GM10847 (cell line): ENCODE data around the gene WDR35.

Experiments used
- POLR2A ChIP-seq: IDR thresholded peaks from 2 replicates; pipeline ENCODE4 v1.6.1; 2011; ENCODE audit not compliant: insufficient read length; ENCODE audit errors: extremely low read depth

Gene WDR35

DNA sequence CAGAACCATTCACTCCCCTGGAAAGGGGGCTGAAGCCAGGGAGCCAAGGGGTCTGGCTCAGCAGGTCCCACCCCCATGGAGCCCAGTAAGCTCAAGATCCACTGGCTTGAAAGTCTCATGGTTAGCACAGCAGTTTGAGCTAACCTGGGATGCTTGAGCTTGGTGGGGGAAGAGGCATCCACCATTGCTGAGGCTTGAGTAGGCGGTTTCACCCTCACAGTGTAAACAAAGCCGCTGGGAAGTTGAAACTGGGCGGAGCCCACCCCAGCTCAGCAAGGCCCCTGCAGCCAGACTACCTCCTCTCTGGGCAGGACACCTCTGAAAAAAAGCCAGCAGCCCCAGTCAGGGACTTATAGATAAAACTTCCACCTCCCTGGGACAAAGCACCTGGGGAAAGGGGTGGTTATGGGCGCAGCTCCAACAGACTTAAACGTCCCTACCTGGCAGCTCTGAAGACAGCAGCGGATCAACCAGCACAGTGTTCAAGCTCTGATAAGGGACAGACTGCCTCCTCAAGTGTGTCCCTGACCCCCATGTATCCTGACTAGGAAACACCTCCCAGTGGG lies 73.4 kb downstream of the WDR35 start:
- TF ChIP-seq POLR2A = no peak

DNA sequence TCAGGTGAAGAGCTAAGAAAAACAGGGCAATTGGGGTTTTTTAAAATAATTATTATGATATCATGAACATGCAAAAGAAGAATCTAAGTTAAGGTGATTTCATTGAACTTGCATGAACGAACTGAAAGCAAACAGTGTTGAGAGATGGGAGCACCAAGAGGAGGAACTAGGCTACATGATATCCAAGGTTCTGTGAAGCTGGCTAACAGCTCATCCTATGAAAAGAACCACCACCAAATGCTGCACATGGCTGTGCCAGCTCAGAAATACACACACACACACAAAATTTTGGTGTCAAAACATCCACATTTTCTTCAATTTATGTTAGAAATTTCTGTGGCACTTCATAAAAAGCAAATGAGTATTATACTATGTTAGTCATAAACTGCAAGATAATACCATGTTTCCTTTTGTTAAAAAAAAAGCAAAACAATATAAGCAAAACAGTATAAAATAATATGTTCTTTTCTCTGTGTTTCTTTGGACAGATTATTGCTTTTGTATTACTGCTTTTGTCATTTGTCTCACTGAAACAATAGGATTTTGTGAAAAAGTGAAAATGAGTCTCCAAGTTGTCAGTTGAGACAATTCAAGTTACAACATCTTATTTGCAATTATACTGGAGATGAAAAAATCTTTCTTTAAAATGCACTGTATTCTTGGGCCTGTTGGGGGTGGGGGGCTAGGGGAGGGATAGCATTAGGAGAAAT lies 75.5 kb downstream of the WDR35 start:
- no peak for TF ChIP-seq POLR2A

- TF ChIP-seq POLR2A = no peak
Observed at GRCh38 chr2:19911808-19912509, 77.9 kb downstream of the WDR35 start.

GRCh38 chr2:19902216-19902740 lies 87.6 kb downstream of the WDR35 start:
- TF ChIP-seq POLR2A = no peak

DNA sequence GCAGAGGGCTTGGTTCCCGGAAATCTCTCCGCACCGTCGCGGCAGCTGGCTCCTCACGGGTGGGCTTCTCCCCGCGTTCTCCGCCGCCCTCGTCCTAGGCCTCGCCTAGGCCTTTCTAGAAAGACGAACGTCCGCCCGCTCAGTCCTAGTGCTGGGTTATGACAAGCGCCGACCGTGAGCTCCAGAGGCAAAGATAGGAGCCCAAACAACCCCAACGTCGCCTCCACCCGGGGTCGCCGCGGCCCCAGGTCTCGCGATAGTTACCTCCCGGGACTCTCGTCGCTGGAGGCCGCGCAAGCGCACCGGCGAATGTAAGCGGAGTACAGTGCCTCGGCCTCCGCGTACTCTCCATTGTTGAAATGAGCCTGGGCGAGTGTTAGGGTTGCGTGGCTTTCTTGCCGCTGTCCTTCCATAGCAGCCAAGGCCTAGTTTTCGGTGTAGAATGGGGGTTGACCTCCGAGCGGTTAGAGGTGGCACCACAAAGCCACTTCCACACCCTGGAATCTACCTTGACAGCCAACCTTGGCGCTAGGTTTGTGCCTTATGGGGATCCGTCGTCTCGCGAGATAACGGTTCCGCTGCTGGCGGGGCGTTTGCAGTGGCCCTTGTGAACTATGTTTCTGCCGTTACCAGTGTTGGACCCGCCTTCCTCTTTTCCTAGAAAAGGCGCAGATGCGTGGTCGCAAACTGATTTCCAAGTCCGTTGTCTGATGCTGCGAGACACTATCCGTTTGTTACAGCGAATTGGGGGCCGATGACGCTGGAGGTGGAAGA lies 88.3 kb downstream of the WDR35 start, which contains the start of gene TTC32:
TTC32 (minus strand) TSS at position 542 of the 774 bp plus-strand sequence; CDS start at position 413, 129 bp downstream.
- TF ChIP-seq POLR2A = peak; percentile 70

GRCh38 chr2:19900931-19901441 lies 88.9 kb downstream of the WDR35 start:
- no peak for TF ChIP-seq POLR2A

DNA sequence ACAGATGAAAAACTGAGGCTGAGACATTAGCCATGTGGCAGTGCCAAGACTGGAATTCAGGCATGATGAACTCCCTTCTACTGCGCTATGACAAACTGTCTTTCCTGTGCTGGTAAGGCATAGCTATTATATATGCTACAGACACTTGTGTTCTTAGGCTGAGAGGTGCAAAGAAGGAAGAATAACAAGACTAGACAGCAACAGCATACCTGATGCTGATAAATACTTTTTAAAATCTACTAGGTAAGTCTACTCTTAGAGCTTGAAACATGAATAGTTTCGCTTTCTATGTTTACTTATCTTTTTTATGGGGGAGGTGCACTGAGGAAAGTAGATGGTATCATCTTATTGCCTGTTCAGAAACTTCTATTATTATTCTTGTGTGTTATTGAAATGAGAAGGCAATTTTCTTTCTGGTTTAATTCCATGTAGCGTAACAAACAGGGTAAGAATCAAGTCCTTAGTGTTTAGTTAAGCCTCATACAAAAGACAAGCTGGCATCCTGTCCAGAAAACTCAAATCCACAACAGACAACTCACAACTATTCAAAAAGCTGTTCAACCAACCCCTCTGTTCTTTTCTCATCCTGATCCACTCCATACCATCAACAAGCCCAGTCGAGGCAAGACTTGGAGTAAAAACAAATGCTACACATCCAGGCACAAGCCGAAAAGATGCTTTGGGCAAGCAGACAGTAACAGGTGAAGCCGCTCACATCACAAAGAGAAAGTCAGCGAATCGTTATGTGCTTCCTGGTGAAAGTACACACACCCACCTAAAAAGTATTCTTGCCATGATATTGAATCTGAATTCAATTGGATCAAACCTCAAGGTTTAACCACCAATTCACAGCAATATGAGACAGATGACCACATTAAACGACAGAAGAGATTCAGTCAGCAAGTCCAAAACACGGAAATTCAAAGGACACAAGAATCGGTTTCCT lies 89.6 kb downstream of the WDR35 start:
- no peak for TF ChIP-seq POLR2A

DNA sequence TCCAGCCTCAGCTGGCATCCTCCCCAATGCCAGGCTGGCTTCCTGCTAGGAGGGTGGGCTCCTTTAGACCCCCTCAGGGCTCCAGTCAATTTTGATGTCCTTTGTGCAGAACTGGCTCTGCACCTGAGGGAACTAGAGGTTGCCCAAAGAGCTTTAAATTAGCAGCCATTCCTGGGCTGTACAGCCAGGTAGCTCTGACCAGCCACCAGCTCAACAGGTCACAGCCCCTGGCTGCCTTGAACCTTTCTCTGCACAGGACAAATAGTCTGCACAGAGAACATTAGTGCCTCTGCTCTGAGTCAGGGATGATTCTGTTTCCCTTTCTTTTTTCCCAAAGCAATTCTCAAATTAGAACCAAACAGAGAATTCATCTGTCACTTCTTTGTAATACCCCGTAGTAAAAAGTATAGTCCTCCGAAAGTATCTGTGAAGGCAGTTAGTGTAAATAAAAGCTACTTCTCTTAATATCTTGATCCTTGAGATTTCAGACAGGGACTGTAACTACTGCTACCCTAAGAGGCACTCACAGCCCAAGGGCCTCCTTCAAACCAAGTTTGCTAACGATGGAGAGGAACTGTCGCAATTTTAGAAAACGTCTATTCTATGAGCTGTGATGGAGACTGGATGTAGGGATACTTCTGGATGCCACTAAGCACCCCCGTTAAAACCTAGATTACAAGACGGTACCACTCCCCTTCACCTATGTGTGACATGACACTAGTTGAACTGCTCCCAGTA lies 91.1 kb downstream of the WDR35 start:
- no peak for TF ChIP-seq POLR2A

DNA sequence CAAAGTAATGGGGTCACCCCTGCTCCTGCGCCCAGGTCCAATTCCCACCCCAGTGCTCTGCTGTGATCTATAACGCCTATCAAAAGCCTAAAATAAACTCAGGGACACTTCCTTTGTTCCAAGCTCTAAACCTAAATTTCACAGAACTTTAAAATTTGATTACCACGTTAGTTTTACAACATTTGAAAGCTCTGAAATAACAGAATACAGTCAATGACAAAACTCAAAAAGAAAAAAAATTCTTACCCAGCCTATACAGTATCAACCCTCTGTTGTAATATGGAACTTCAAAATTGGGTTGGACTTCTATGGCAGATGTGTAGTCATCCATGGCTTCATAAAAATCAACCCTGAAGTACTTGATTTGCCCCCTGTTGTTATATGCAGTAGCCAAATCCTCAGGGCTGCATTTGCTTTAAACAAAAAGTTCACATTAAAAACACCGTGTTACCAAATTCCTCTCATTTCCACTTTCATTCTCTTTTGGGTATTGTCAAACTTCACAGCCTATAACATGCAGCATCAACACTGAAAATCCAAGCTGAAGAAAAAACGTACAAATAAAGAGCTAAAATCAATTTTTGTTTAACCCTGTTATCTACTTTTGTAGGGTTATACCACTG lies 92.2 kb downstream of the WDR35 start:
- no peak for TF ChIP-seq POLR2A

- no peak for TF ChIP-seq POLR2A
Observed at GRCh38 chr2:19895535-19895934, 94.4 kb downstream of the WDR35 start.

DNA sequence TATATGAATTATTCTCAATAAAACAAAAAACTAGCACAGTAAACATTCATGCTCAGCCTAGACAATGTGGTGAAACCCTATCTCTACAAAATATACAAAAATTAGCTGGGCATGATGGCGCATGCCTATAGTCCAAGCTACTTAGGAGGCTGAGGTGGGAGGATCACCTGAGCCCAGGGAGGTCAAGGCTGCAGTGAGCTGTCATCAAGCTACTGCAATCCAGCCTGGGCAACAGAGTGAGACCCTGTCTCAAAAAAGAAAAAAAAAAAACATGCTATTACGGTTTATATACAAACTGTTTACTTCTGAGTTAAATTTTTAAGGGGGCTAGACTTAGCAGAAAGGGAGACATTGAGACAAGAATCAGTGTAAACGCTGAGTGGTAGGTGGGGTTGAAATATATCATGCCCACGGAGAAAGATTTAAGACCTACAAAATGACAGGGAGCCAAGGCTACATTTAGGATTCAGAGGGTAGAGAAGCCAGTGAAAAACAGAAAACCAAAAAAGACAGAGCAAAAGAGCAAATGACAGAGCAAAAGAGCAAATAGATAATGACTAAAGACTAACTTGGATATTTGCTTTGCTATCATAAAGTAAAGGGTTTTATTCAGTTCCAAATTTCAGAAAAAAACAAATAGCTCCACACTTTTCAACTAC lies 95.6 kb downstream of the WDR35 start:
- TF ChIP-seq POLR2A = no peak

GRCh38 chr2:19893520-19894133 lies 96.3 kb downstream of the WDR35 start:
- no peak for TF ChIP-seq POLR2A

- no peak for TF ChIP-seq POLR2A
Observed at GRCh38 chr2:19890104-19890503, 99.8 kb downstream of the WDR35 start.
